PC-3 (cell line): ENCODE measurements around the gene MYLK.

Source experiments
- CTCF ChIP-seq: fragments of 300-600 bp; sonication (generic); conservative IDR thresholded peaks from 2 replicates; pipeline ENCODE4 v1.5.1; 2017; ENCODE audit warnings: antibody characterized with exemption, low read depth, mild to moderate bottlenecking, low read length
- EZH2 ChIP-seq: fragments of 300-600 bp; sonication (generic); IDR thresholded peaks from one replicate; pipeline ENCODE4 v1.6.1; 2017; ENCODE audit warnings: antibody characterized with exemption, mild to moderate bottlenecking, low read length; ENCODE audit not compliant: unreplicated experiment
- EZH2phosphoT487 ChIP-seq: fragments of 300-600 bp; sonication (generic); IDR thresholded peaks from 2 replicates; pipeline ENCODE4 v1.6.1; 2018; ENCODE audit warnings: mild to moderate bottlenecking, antibody characterized with exemption, low read length, borderline replicate concordance

GRCh38 chr3:123764647-123765046 is 119.5 kb downstream of the MYLK start:
- TF ChIP-seq CTCF (no peak), EZH2 (no peak), EZH2phosphoT487 (no peak)
